Activated CD4-positive, alpha-beta T cell treated with anti-CD3 and anti-CD28 coated beads, Interleukin-2, amount 50 U/mL, for 48 hours (primary cell): Measurements from ENCODE around the gene EFCAB5.
"Not testable (repeated sequence)": the region's sequence is repeated elsewhere in the genome, so short reads cannot be mapped to it uniquely, and the experiment has no call there.

Experiments
- DNase-seq, 2 experiments: peaks; one replicate each; pipeline ENCODE4 v3.0.0-alpha.2; 2020

The EFCAB5 gene

DNA sequence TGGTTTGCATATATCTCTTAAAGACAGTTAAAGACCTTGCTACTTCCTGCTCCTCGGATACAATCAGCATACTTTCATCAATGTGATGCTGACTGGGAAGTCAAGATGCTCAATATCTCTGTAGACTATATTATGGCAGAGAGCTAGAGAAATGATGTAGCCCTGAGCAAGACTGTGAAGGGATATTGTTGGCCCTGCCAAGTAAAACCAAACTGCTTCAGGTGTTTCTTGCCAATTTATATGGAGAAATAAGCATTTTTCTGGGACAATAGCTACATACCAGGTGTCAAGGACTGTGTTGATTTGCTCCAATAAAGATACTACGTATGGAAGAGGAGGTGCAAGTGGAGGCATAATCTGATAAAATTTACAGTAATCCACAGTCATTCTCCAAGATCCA lies 4.7 kb upstream of the EFCAB5 start:
- no peak for DNase-seq

DNA sequence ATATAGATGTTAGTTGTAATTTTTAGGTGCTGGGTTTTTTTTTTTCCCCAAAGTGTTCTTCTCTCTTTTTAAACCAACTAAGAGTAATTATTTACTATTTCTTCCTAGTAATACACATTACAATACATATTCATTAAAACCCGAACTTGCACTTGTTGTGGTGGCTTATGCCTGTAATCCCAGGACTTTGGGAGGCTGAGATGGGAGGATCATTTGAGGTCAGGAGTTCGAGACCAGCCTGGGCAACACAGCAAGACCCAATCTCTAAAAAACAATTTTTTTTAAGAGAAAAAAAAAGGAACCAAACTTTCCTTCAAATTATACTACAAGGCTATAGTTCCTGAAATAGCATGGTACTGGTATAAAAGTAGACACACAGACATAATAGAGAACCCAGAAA lies 3.8 kb downstream of the EFCAB5 start:
- DNase-seq, result no peak

DNA sequence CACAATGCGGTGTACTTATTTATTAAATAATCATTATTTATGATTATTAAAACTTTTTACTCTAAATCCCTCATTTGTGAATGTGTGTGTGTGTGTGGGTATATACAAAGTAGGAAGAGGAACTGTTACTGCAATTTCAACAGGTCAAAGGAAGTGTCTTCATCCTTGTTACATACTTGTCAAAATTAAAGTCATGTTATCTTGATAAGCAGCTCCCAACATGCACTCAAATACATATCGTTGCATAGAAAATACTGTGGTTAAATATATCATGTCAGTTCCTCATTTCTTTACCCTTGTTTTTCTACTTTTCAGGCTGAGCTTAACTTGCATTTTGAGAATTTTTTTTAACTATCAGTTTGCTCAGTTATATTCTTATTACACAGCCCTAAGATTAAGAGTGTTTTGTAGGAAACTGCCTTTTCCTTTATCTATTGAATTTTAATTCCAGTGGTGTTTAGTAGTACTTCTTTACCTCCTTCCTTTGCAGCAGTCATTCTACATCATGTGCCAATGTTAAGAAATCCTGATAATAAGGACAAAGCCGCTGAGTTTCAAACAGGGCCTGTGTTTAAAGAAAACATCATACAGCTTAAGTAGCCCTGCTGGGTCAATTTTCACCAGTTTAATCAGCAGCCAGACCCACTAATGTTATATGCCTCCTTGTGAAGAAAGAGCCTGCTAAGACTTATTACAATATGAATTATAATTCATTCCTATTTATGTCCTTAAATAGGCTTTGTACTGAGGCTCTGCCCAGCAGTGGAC lies 7.2 kb downstream of the EFCAB5 start:
- no peak for DNase-seq

DNA sequence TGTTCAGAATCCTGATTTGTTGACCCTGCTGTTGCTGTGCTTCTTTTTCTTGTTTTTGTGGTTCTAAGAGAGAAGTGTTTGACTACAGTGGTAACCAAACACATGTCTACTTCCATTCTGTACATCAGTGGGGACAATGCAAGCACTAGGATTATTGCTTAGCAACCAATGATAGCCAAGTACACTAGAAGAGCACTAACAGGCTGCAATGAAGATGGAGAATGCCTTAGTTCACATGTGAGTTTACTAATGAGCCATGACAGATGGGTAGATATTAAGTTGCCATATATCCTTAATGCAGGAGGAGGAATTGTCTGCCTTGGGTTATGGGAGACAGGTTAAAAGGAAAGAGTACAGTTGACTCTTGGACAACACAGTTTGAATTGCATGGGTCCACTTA lies 8.3 kb downstream of the EFCAB5 start:
- DNase-seq, result no peak

DNA sequence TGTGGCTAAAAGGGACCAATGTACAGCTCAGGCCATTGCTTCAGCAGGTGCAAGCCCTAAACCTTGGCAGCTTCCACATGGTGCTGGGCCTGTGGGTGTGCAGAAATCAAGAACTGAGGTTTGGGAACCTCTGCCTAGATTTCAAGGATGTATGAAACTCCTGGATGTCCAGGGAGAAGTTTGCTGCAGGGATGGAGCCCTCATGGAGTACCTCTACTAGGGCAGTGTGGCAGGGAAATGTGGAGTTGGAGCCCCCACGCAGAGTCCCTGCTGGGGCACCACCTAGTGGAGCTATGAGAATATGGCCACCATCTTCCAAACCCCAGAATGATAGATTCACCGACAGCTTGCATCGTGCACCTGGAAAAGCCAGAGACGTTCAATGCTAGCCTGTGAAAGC lies 13.0 kb downstream of the EFCAB5 start:
- no peak for DNase-seq

DNA sequence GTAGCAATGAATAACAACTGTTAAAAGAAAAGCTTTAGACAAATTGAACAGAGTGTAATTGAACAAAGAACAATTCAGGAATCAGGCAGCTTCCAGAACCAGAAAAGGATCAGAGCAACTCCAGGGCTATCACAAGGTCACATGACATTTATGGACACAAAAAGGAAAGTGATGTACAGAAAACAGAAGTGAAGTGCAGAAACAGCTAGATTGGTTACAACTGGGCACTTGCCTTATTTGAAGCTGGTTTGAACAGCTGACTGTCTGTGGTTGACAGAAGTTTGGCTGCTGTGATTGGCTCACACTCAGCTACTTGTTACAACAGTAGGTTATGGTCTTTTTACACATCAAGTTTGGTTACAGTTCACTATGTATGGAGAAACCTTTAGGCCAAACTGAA lies 14.8 kb downstream of the EFCAB5 start:
- DNase-seq, result no peak

DNA sequence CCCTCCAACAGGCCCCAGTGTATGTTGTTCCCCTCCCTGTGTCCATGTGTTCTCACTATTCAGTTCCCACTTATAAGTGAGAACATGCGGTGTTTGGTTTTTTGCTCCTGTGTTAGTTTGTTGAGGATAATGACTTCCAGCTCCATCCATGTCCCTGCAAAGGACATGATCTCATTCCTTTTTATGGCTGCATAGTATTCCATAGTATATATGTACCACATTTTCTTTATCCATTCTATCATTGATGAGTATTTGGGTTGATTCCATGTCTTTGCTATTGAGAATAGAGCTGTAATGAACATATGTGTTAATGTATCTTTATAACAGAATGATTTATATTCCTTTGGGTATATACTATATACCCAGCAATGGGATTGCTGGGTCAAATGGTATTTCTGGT lies 16.1 kb downstream of the EFCAB5 start:
- not testable (repeated sequence) for DNase-seq

DNA sequence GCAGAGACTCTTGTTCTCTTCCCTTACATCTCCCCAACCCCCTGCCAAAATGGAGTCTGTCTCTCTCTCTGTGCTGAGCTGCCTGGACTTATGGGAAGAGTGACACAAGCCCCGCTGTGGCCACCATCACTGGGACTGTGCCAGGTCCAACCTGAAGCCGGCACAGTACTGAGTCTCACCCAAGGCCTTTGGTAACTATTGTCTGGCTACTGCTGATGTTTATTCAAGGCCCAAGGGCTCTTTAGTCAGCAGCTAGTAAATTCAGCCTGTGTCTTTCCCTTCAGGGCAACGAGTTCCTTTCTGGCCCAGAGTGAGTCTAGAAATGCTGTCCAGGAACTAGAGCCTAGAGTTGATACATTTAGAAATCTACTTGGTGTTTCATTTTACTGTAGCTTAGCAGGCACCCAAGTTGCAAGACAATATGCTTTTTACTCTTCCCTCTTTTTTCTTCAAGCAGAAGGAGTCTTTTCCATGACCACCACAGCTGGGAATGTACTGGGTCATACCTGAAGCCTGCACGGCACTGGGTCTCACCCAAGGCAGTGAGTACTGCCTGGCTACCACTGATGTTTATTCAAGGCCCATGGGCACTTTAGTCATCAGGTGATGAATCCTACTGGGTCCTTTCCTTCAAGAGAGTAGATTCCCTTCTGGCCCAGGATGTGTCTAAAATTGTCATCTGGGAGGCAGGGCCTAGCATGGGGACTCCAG lies 17.7 kb downstream of the EFCAB5 start:
- no peak for DNase-seq

DNA sequence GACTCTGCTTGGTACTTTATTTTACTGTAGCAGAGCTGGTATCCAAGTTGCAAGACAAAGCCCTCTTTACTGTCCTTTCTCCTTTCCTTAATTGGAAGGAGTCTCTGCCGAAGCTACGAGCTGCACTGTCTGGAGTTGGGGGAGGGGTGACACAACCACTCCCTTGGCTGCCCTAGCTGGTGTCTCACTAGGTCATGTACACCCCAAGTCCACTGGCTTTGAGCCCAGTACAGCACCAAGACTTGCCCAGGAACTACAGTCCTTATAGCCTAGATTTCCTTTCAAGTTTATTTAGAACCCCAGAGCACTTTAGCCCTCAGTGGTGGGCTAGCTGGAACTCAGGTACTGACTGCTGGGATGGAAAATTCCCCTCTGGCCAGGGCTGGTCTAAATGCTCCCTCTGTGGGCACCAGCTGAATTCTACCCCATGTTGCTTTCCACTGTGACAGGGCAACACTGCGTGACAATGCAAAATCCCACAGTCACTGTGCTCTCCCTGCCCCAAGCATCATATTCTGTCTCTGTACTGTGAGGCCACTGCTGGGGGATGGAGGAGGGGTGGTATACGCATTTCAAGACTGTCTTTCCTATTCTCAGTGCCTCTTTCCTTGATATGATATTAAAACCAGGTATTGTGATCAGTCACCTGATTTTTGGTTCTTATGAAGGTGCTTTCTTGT lies 18.4 kb downstream of the EFCAB5 start:
- no peak for DNase-seq

DNA sequence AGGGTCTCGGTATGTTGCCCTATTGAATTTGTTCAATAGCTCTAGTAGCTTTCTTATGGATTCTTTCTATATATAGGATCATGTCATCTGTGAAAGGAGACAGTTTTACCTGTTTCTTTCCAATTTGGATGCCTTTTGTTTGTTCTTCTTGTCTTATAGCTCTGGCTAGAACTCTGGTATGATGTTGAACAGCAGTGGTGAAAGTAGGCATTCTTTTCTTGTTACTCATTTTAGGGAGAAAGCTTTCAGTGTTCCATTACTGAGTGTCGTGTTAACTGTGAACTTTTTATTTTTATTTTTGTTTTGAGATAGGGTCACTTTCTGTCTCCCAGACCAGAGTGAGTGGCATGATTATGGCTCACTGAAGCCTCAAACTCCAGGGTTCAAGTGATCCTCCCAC lies 21.2 kb downstream of the EFCAB5 start:
- DNase-seq, result no peak

DNA sequence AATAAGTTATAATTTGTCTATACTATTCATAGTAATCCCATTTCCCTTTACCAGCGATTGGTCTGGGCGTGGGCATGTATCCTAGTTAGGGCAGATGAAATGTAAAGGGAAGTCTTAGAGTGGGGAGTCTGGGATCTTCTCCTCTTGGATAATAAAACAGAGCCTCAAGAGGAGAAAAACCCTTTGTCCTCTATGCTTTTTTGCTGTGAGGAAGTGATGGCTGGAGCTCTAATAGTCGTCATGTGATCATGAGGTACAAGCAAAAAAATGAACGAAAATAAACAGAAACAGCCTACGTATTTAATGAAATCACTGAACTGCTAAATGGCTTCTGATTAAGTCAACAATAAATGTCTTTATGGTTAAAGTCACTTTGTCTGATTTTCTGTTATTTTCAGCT lies 26.8 kb downstream of the EFCAB5 start:
- DNase-seq, result no peak

DNA sequence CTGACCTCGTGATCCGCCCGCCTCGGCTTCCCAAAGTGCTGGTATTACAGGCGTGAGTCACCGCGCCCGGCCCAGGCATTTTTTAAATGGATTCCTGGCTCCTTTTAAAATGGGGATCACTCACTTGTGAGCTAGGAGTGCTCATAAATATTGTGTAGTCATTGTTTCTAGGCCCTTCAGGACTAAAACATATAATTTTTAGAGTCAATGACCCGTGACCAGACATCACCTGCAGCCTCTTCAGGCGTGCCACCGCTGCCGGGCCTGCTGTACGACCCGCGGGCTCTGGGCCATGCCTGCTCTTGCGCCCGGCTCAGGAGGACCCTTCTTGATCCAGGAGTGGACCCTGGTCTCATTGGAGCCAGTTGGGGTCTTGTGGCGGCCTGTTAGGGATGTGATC lies 30.8 kb downstream of the EFCAB5 start:
- no peak for DNase-seq

DNA sequence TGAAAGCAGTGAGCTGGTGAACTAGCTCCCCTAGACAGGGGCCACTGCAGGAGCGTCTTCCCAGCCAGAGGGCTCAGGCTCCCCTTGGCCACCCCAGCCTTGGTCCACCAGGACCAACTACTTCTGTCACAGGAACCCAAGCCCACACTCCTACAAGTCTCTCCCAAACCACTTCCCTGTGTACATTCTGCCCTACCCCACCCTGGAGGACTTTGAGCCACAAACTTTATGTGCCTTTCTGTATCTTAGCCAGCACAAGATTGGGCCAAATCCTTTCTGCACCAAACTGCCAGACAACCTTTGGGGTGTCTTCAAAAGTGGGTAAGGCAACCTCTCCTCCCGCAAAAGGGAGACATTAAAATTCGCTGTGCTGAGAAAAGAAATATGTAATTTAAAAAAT lies 31.6 kb downstream of the EFCAB5 start:
- DNase-seq, result no peak

DNA sequence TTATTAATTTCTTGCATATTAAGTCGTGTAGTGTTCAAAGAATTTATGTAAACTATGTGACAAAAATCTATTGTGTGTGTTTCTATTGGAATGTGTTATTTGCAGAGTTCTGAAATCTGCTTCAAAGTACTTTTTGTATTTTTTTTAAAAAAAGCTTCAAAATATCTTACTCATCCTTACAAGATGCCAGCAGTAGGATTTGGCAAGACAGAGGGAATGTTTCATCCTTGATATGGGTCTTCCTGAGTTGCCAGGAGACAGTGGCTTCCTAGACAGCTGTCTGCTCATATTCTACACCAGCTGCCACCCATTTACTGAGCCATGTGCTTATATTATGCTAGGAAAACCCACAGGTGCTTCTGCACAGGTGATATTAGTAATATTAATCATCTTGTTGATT lies 36.4 kb downstream of the EFCAB5 start:
- no peak for DNase-seq

DNA sequence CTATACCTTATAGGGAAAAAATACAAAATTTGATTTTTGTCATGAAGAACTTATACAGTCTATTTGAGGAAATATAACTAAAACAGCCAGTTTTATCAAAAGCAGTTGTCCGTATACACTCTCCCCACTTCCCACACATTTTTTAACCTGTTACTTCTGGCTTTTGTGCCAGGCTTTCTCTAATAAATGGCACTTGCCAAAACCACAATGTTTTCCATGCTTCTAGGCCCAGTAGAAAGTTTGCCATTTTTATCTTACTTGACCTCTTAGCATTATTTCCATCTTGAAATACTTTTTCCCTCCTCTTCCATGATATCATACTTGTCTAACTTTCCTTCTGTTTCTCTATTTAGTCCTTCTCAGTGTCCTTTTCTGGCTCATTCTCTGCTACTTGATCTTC lies 38.8 kb downstream of the EFCAB5 start:
- no peak for DNase-seq

DNA sequence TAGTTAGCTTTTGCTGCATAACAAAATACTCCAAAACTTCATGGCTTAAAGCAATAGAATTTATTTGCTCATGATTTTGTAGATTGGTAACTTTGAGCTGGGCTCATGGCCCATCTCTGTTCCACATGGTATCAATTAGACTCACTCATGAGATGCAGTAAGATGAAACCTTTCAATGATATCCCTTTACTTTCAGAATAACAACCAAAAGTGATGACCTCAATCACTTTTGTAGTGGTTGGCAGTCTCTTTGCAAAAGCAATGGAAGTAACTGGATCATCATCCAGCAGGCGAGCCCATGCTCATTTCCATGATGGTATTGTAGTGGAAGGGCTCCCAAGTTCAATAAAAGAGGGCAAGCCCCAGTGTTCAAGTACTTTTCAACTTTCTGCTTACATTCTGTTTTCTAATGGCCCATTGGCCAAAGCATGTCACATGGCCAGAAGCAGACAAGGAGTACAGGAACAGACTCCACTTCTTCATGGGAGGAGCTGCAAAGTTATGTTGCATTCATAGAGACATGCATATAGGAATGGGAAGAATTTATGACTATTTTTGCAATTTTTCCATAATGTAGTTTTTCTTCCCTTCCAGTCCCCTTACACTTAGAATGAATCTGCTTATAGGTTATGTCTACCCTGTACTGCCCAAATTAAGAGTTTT lies 41.7 kb downstream of the EFCAB5 start:
- DNase-seq, result no peak

DNA sequence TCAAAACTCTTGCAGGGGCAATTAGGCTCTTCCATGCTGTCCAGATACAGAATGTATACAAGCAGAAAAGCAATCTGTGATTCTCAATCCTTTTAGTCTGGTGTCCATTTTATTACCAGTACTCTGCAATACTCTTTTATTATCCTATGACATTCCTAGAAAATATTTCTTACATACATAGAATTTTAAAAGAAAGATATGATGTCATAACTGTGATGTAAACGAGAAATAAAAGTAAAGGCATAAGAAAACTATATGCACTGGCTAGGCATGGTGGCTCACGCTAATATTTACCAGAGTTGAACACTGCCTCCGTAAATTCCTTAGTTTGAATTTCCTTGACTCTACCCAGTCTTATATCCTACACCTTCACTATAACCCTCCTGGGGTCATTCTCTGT lies 55.0 kb downstream of the EFCAB5 start:
- no peak for DNase-seq

DNA sequence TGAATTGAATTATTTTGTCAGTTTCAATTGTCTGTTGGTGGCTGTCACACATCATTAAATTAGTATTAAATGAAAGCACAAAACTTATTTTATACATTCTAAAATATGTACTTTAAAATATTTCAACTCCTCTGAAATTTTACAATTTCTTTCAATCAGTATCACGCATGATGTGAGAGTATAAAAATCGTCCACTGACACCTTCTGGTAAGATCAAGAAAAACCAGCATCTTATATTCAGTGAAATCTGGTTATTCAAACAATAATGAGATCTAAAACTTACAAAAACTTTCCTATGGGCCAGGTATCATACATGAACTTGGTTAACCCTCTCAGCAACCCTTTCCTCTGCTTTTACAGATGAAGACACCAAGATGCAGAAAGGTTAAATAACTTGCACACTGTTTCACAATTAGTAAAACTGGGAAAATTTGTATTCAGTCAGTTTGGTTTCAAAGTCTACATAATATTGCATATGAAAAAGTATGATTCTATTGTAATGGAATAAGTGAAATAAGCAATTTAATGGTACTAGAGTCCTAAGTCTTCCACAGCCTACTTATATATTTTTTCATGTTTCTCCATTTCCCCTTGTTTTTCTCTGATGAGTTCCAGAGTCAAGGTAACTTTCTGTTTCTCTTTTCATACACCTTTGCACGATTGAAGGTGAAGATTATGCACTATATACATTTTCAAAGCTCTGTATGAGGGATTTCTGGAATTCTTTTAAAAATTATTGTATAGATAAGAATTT lies 58.7 kb downstream of the EFCAB5 start:
- DNase-seq, result no peak

DNA sequence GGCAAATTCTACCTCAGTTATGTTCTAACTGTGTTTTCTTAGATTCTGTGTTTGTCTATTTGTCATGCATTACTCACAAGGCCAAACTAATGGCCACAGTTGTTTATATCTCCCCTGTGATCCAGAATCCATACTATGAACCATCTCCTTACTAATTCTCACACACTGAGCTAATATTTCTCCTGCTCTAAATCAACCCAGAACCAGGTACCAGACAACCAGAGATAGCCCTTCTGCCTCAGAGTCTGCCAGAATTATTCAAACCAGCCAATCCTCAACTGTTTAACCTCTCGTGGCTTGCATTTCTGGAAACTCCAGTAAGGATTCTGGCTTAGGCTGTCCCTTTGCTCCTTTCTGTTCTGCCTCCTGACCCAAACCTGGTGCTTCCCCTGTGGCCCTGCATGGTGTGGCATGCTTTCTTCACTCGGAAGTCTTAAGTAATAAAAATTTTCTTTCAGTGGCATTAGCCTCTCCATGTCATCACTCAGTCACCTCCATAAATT lies 59.4 kb downstream of the EFCAB5 start:
- no peak for DNase-seq

DNA sequence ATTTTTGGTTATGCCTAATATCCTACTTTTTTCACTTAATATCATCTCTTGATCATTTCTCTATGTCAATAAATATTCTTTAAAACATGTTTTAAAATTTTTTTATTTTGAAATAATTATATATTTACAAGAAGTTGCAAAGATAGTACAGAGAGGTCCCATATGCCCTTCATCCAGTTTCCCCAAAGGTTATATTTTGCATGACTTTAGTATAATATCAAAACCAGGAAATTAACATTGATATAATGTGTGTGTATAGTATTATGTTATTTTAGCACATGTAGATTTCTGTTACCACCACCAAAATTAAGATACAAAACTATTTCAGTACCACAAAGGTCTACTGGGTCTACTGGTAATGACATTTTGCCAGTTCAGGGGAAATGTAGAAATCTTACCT lies 60.7 kb downstream of the EFCAB5 start:
- DNase-seq, result no peak

DNA sequence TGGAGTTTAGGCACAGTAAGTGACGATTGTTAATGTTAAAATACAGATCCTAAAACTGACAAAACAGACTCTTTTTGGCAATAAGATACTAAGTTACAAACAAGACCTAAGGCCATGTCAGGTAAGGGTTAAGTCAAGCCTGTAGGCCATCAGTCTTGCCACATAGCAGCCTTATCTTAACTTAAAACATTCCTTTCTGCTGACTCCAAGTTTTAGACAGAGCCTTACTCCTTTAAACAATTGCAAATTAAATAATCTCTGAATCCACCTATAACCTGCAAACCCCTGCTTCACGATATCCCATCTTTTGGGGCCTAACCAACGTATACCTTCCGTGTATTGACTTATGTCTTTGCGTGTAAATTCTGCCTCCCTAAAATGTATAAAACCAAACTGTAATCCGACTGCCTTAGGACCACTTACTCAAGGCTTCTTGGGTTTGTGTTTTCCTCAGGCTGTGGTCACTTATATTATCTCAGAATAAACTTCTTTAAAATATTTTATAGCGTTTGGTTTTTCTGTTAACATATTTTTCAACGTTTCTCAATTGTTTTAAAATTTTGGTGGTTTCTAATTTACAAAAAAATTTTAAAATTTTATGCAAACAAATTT lies 64.4 kb downstream of the EFCAB5 start:
- no peak for DNase-seq

DNA sequence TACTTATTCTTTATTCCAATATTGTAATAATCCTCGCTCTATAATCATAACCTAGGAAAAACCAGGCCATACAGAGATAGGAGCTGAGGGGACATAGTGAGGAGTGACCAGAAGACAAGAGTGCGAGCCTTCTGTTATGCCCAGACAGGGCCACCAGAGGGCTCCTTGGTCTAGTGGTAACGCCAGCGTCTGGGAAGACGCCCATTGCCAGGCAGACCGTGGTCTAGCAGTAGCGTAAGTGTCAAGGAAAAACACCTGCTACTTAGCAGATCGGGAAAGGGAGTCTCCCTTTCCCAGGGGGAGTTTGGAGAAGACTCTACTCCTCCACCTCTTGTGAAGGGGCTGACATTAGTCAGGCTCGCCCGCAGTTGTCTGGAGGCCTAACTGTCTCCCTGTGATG lies 70.5 kb downstream of the EFCAB5 start:
- DNase-seq, result peak in 1 of 2 experiments; percentile 4
